ENCODE results near the gene RBX1.

Gene RBX1

DNA sequence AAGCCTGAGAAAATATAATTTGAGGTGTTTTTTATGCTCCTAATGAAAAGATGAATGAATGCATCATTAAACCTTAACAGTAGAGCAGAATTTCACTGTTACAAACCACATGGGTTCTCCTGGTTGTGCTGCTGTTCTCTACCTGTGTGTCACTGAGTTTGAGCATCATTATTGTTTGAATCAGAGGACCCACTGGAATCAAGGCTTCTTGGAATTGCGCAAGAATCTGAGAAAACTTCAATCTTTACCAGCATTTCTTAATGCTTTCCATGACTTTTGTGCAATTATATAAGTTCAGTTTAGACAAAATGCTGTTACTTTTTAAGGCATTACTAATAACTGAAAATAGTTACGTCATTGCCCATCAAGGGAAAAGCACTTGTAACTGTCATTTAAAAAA is 18.8 kb upstream of the RBX1 start:
- H4K20me1 ChIP-seq (ENCODE audit: insufficient read depth, low read length) = no peaks in the 10 kb centered on the region
- H3K4me3 ChIP-seq (ENCODE audit: low read length) = no peak overlapping the region
- no peak overlapping the region for H3K9ac ChIP-seq (ENCODE audit: low read length)
- H3K79me2 ChIP-seq (ENCODE audit: low read length) = no peaks in the 10 kb centered on the region
- peaks cover 6% of the 10 kb centered on the region for H3K36me3 ChIP-seq (replicated peaks; ENCODE audit: low read depth, low read length)
- TF ChIP-seq EZH2phosphoT487 (IDR thresholded peaks at IDR 0.05; ENCODE audit: low read depth) = no peak
- TF ChIP-seq, protein P1, sequence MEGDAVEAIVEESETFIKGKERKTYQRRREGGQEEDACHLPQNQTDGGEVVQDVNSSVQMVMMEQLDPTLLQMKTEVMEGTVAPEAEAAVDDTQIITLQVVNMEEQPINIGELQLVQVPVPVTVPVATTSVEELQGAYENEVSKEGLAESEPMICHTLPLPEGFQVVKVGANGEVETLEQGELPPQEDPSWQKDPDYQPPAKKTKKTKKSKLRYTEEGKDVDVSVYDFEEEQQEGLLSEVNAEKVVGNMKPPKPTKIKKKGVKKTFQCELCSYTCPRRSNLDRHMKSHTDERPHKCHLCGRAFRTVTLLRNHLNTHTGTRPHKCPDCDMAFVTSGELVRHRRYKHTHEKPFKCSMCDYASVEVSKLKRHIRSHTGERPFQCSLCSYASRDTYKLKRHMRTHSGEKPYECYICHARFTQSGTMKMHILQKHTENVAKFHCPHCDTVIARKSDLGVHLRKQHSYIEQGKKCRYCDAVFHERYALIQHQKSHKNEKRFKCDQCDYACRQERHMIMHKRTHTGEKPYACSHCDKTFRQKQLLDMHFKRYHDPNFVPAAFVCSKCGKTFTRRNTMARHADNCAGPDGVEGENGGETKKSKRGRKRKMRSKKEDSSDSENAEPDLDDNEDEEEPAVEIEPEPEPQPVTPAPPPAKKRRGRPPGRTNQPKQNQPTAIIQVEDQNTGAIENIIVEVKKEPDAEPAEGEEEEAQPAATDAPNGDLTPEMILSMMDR (IDR thresholded peaks at IDR 0.05; ENCODE audit: low read depth, low read length) = no peak
- no peak overlapping the region for H3K27ac ChIP-seq (ENCODE audit: low read length)
- H3K4me1 ChIP-seq (ENCODE audit: low read length) = no peaks in the 10 kb centered on the region
- no peak overlapping the region for H3K4me2 ChIP-seq (ENCODE audit: low read length)
- H3K27me3 ChIP-seq (ENCODE audit: low read depth, low read length) = no peaks in the 10 kb centered on the region
- H3K9me3 ChIP-seq (ENCODE audit: insufficient read depth, low read length) = no peaks in the 10 kb centered on the region
- H2AFZ ChIP-seq (ENCODE audit: low read depth, low read length) = no peak overlapping the region

DNA sequence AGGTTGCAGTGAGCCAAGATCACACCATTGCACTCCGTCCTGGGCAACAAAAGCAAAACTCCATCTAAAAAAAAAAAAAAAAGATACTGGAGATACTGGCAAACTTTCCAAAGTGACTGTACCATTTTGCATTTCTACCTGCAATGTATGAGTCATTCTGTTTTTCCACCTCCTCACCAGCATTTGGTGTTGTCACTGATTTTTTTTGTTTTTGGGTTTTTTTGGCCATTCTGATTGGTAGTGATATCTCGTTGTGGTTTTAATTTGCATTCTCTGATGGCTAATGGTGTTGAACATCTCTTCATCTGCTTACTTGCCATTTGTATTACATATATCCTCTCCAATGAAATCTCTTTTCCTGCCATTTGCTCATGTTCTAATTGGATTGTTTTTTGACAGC is 12.0 kb upstream of the RBX1 start:
- Histone ChIP-seq H3K4me1 (ENCODE audit: low read length) (peaks cover 51% of the 10 kb centered on the region), H2AFZ (ENCODE audit: low read depth, low read length) (no peak overlapping the region), H3K36me3 (replicated peaks; ENCODE audit: low read depth, low read length) (peaks cover 9% of the 10 kb centered on the region), H3K4me2 (ENCODE audit: low read length) (no peak overlapping the region), H3K4me3 (ENCODE audit: low read length) (no peak overlapping the region), H3K79me2 (ENCODE audit: low read length) (no peaks in the 10 kb centered on the region), H3K9me3 (ENCODE audit: insufficient read depth, low read length) (0 out of 2 replicates have a peak, but pooled peaks cover 3% of the 10 kb centered on the region), H4K20me1 (ENCODE audit: insufficient read depth, low read length) (no peaks in the 10 kb centered on the region), H3K9ac (ENCODE audit: low read length) (no peak overlapping the region), H3K27me3 (ENCODE audit: low read depth, low read length) (no peaks in the 10 kb centered on the region), H3K27ac (ENCODE audit: low read length) (no peak overlapping the region)
- TF ChIP-seq, protein P1 (IDR thresholded peaks at IDR 0.05; ENCODE audit: low read depth, low read length) = no peak
- no peak for TF ChIP-seq EZH2phosphoT487 (IDR thresholded peaks at IDR 0.05; ENCODE audit: low read depth)

DNA sequence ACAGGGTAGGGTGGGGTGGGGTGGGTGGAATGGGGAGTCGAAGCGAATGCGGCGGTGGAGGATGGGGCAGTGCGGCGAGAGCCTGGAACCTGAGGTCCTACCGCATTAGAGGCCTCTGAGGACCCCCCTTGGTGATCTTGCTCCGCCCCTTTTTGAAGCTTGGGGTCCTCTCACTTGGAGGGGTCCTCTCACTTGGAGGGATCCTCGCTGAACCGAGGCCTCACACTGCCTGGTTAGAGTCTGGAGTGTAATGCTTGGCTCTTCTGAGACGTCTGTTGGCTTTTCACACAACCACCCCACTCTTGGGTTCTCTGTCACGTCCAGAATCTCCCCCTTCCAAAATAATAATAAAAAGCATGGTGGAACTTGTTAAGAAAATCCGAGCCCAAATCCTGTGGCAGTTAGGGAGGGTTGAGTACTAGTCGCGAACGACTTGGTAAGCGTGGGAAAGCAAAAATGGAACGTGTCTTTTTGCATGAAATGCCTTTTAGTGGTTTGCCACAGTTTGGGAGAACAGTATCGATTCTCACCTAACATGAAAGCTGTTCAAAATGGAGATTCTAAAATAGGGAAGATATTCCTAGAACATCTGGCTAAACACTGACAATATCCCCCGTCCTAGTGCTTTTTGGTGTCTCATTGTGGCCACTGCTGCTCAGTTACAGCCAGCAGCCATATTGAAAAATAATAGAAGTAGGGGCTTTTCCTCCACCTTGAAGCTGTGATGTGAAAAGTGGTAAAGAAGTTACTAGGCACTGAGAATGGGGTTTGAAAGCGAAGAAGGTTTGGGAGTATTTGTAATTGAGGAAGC is 822 bp downstream of the RBX1 start:
- Histone ChIP-seq H3K9me3 (ENCODE audit: insufficient read depth, low read length) (no peaks in the 10 kb centered on the region), H3K79me2 (ENCODE audit: low read length) (peaks cover 51% of the 10 kb centered on the region), H3K27me3 (ENCODE audit: low read depth, low read length) (no peaks in the 10 kb centered on the region), H3K9ac (ENCODE audit: low read length) (peak overlapping the region; percentile 98), H3K36me3 (replicated peaks; ENCODE audit: low read depth, low read length) (peaks cover 17% of the 10 kb centered on the region), H3K4me2 (ENCODE audit: low read length) (peak overlapping the region; percentile 89), H3K27ac (ENCODE audit: low read length) (peak overlapping the region; percentile 70), H3K4me3 (ENCODE audit: low read length) (peak overlapping the region; percentile 95), H4K20me1 (ENCODE audit: insufficient read depth, low read length) (no peaks in the 10 kb centered on the region), H2AFZ (ENCODE audit: low read depth, low read length) (no peak overlapping the region; the same call in 1 of the 2 replicates), H3K4me1 (ENCODE audit: low read length) (peaks cover 11% of the 10 kb centered on the region)
- TF ChIP-seq EZH2phosphoT487 (IDR thresholded peaks at IDR 0.05; ENCODE audit: low read depth) = no peak
- TF ChIP-seq, protein P1 (IDR thresholded peaks at IDR 0.05; ENCODE audit: low read depth, low read length) = no peak

DNA sequence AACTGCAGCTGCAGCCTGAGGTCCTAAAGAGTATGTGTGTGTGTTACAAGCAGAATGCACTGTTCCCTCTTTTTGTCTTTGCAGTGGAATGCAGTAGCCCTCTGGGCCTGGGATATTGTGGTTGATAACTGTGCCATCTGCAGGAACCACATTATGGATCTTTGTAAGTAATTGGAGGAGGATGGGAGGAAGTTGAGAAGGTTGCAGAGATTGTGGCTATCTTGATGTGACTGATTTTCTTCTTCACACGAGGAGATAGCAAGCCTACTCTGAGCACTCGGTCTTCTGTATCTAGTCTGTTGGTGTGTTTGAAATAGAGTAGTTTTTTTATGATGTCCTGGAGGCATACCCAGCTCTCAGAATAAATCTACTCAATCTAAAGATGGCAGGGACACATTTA is 2.3 kb downstream of the RBX1 start:
- Histone ChIP-seq H4K20me1 (ENCODE audit: insufficient read depth, low read length) (0 out of 2 replicates have a peak, but pooled peaks cover 3% of the 10 kb centered on the region), H2AFZ (ENCODE audit: low read depth, low read length) (no peak overlapping the region), H3K4me1 (ENCODE audit: low read length) (peaks cover 11% of the 10 kb centered on the region), H3K9ac (ENCODE audit: low read length) (no peak overlapping the region), H3K4me3 (ENCODE audit: low read length) (no peak overlapping the region), H3K36me3 (replicated peaks; ENCODE audit: low read depth, low read length) (peaks cover 23% of the 10 kb centered on the region), H3K27me3 (ENCODE audit: low read depth, low read length) (no peaks in the 10 kb centered on the region), H3K27ac (ENCODE audit: low read length) (no peak overlapping the region), H3K4me2 (ENCODE audit: low read length) (no peak overlapping the region), H3K9me3 (ENCODE audit: insufficient read depth, low read length) (no peaks in the 10 kb centered on the region), H3K79me2 (ENCODE audit: low read length) (peaks cover 64% of the 10 kb centered on the region)
- TF ChIP-seq, protein P1 (IDR thresholded peaks at IDR 0.05; ENCODE audit: low read depth, low read length) = no peak
- no peak for TF ChIP-seq EZH2phosphoT487 (IDR thresholded peaks at IDR 0.05; ENCODE audit: low read depth)

Data from OCI-LY3 (cell line).